ENCODE data around the gene UNC93B1. TPM values are rescaled to one million over a fixed set of nuclear protein-coding genes. Genes with fewer than 3 reads are reported as not detected.
A peak's percentile ranks its signal among the peaks of the same experiment; 100 is the strongest.
"Not testable (repeated sequence)": the region's sequence is repeated elsewhere in the genome, so short reads cannot be mapped to it uniquely, and the experiment has no call there.

Gene UNC93B1
- total RNA-seq, 1 experiment from 2014 or later = 23.3 TPM

GRCh38 chr11:67995579-67995978 is 8.3 kb downstream of the UNC93B1 start:
- not testable (repeated sequence) for H3K4me2 ChIP-seq (ENCODE audit: insufficient read depth, insufficient read length, low read length); H2BK120ac ChIP-seq (ENCODE audit: low read depth, low read length, poor library complexity, severe bottlenecking); H2BK5ac ChIP-seq (ENCODE audit: insufficient read length, low read length); H3K9me3 ChIP-seq (ENCODE audit: control insufficient read depth, low read depth, low read length); H4K20me1 ChIP-seq (ENCODE audit: control insufficient read depth, insufficient read depth, insufficient read length); H2BK12ac ChIP-seq (ENCODE audit: insufficient read length, low read depth, low read length); H3K18ac ChIP-seq (ENCODE audit: insufficient read length, low read depth, low read length); H2BK15ac ChIP-seq (ENCODE audit: low read depth, low read length); H3T11ph ChIP-seq (ENCODE audit: low read length); H2BK20ac ChIP-seq (ENCODE audit: low read depth, low read length, poor library complexity, severe bottlenecking); H4K91ac ChIP-seq (ENCODE audit: insufficient read length, low read depth, low read length); H3K56ac ChIP-seq (ENCODE audit: insufficient read length, low read depth, low read length); H3K23ac ChIP-seq (ENCODE audit: insufficient read length, low read depth, low read length); H3K27me3 ChIP-seq (ENCODE audit: insufficient read depth, low read length); H2AK5ac ChIP-seq (ENCODE audit: insufficient read length, low read length); H2AFZ ChIP-seq (ENCODE audit: low read length); H3K36me3 Mint-ChIP-seq (ENCODE audit: insufficient read depth in 1 of 3, low read depth in 3 of 3); H3K14ac ChIP-seq (ENCODE audit: insufficient read depth, low read length); H3K27ac Mint-ChIP-seq; H3K79me1 ChIP-seq (ENCODE audit: insufficient read depth, low read depth, low read length, poor library complexity, severe bottlenecking); H3K9ac ChIP-seq (ENCODE audit: extremely low read depth, insufficient read length, low read length); H3K4ac ChIP-seq (ENCODE audit: low read depth, low read length); H3K79me2 ChIP-seq (ENCODE audit: insufficient read depth, low read length); H4K5ac ChIP-seq (ENCODE audit: insufficient read length, low read depth, low read length); H3K9me3 Mint-ChIP-seq; H3K27ac ChIP-seq (ENCODE audit: insufficient read length, low read depth, low read length); H3K23me2 ChIP-seq (ENCODE audit: insufficient read length, low read depth, low read length, poor library complexity, severe bottlenecking); H4K8ac ChIP-seq (replicated peaks; ENCODE audit: insufficient read length, low read depth, low read length); H3K4me3 Mint-ChIP-seq; H3K4me1 ChIP-seq (ENCODE audit: insufficient read depth, low read length)
- no CpG with 5 or more reads among the region's 14 CpGs for WGBS (ENCODE audit: extremely low coverage, insufficient read length, low lambda C conversion rate)
- TF ChIP-seq, protein P1, sequence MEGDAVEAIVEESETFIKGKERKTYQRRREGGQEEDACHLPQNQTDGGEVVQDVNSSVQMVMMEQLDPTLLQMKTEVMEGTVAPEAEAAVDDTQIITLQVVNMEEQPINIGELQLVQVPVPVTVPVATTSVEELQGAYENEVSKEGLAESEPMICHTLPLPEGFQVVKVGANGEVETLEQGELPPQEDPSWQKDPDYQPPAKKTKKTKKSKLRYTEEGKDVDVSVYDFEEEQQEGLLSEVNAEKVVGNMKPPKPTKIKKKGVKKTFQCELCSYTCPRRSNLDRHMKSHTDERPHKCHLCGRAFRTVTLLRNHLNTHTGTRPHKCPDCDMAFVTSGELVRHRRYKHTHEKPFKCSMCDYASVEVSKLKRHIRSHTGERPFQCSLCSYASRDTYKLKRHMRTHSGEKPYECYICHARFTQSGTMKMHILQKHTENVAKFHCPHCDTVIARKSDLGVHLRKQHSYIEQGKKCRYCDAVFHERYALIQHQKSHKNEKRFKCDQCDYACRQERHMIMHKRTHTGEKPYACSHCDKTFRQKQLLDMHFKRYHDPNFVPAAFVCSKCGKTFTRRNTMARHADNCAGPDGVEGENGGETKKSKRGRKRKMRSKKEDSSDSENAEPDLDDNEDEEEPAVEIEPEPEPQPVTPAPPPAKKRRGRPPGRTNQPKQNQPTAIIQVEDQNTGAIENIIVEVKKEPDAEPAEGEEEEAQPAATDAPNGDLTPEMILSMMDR (conservative IDR thresholded peaks at IDR 0.05) = peak; percentile 37; the same call in 2 of the 3 replicates
- H3K27me3 Mint-ChIP-seq (ENCODE audit: low read depth) = peaks cover 12% of the 10 kb centered on the region
- peaks cover 17% of the 10 kb centered on the region in 2 experiments for H3K4me1 Mint-ChIP-seq
- DNase-seq = peak; percentile 29

- not testable (repeated sequence) for H3K4me1 ChIP-seq (ENCODE audit: insufficient read depth, low read length); H3K9me3 Mint-ChIP-seq; H4K20me1 ChIP-seq (ENCODE audit: control insufficient read depth, insufficient read depth, insufficient read length); H3K36me3 Mint-ChIP-seq (ENCODE audit: insufficient read depth in 1 of 3, low read depth in 3 of 3); H3T11ph ChIP-seq (ENCODE audit: low read length); H3K27me3 ChIP-seq (ENCODE audit: insufficient read depth, low read length); H4K91ac ChIP-seq (ENCODE audit: insufficient read length, low read depth, low read length); H3K23ac ChIP-seq (ENCODE audit: insufficient read length, low read depth, low read length); H3K27ac Mint-ChIP-seq; H3K79me1 ChIP-seq (ENCODE audit: insufficient read depth, low read depth, low read length, poor library complexity, severe bottlenecking); H3K9me3 ChIP-seq (ENCODE audit: control insufficient read depth, low read depth, low read length); H3K4me2 ChIP-seq (ENCODE audit: insufficient read depth, insufficient read length, low read length); H2BK15ac ChIP-seq (ENCODE audit: low read depth, low read length); H3K9ac ChIP-seq (ENCODE audit: extremely low read depth, insufficient read length, low read length); H3K79me2 ChIP-seq (ENCODE audit: insufficient read depth, low read length); H4K8ac ChIP-seq (replicated peaks; ENCODE audit: insufficient read length, low read depth, low read length); H3K27ac ChIP-seq (ENCODE audit: insufficient read length, low read depth, low read length); H3K18ac ChIP-seq (ENCODE audit: insufficient read length, low read depth, low read length); H2BK120ac ChIP-seq (ENCODE audit: low read depth, low read length, poor library complexity, severe bottlenecking); H2AFZ ChIP-seq (ENCODE audit: low read length); H2BK5ac ChIP-seq (ENCODE audit: insufficient read length, low read length); H2BK20ac ChIP-seq (ENCODE audit: low read depth, low read length, poor library complexity, severe bottlenecking); H3K27me3 Mint-ChIP-seq (ENCODE audit: low read depth); H3K14ac ChIP-seq (ENCODE audit: insufficient read depth, low read length); H2AK5ac ChIP-seq (ENCODE audit: insufficient read length, low read length); H4K5ac ChIP-seq (ENCODE audit: insufficient read length, low read depth, low read length); H3K4me3 Mint-ChIP-seq; DNase-seq; H3K56ac ChIP-seq (ENCODE audit: insufficient read length, low read depth, low read length); H3K23me2 ChIP-seq (ENCODE audit: insufficient read length, low read depth, low read length, poor library complexity, severe bottlenecking); H2BK12ac ChIP-seq (ENCODE audit: insufficient read length, low read depth, low read length); H3K4ac ChIP-seq (ENCODE audit: low read depth, low read length)
- H3K4me1 Mint-ChIP-seq = peaks cover 17% of the 10 kb centered on the region in 2 experiments
- no CpG with 5 or more reads among the region's 3 CpGs for WGBS (ENCODE audit: extremely low coverage, insufficient read length, low lambda C conversion rate)
Observed at GRCh38 chr11:67995129-67995528, 8.8 kb downstream of the UNC93B1 start.

All from H9 (cell line).